Esophagus squamous epithelium (tissue), 4 donors: Measurements from ENCODE around the gene NDST1.

Experiments
- CTCF ChIP-seq, 6 experiments: fragments of 450-650 bp in 4 of 6; fragments of 200-600 bp in 2 of 6; sonication (generic) in 2 of 6; IDR thresholded peaks; one replicate each; pipeline ENCODE4 v1.5.1; 2016 to 2019; ENCODE audit warnings: antibody characterized with exemption in 6 of 6, mild to moderate bottlenecking in 4 of 6, moderate library complexity in 4 of 6
- POLR2A ChIP-seq, 4 donors: fragments of 450-650 bp; IDR thresholded peaks; one replicate each; pipeline ENCODE4 v1.6.1; 2017; ENCODE audit warnings: antibody characterized with exemption in 4 of 4, mild to moderate bottlenecking in 4 of 4, moderate library complexity in 3 of 4

GRCh38 chr5:150595466-150596031 lies 87.6 kb downstream of the NDST1 start:
- TF ChIP-seq CTCF (IDR thresholded peaks at IDR 0.05), result no peak
- TF ChIP-seq POLR2A (IDR thresholded peaks at IDR 0.05), result no peak
